ENCODE results near the gene SYTL3. TPM values are rescaled to one million over a fixed set of nuclear protein-coding genes. Genes with fewer than 3 reads are reported as not detected.

The SYTL3 gene
- total RNA-seq, 1 experiment from 2014 or later = 13.8 TPM

- no peak for DNase-seq (ENCODE audit: low read depth)
These were observed 162.8 kb downstream of the SYTL3 start for GRCh38 chr6:158812611-158813010.

- no peak for DNase-seq (ENCODE audit: low read depth)
These were observed 163.2 kb downstream of the SYTL3 start for GRCh38 chr6:158813032-158813431.

Other genes starting within 250 kb of the SYTL3 start
- 43.4 and 44.8 TPM in 2 replicates for gene TMEM181, start 90.0 kb upstream of the SYTL3 start, total RNA-seq (2014; rRNA removed)
- 90.4 and 99.8 TPM in 2 replicates for gene DYNLT1, start 5.3 kb upstream of the SYTL3 start, total RNA-seq (2014; rRNA removed)
- 84.7 and 93.2 TPM in 2 replicates for gene EZR, start 169.3 kb downstream of the SYTL3 start, total RNA-seq (2014; rRNA removed)